HG03469 (cell line): ENCODE results near the gene EPN3.

Experiments
- ATAC-seq: cut with Tn5 transposase; IDR thresholded peaks from one replicate; pipeline ENCODE4 v1.9.1; 2021; ENCODE audit warnings: mild to moderate bottlenecking, moderate library complexity, moderate number of reproducible peaks; ENCODE audit not compliant: unreplicated experiment

The EPN3 gene

DNA sequence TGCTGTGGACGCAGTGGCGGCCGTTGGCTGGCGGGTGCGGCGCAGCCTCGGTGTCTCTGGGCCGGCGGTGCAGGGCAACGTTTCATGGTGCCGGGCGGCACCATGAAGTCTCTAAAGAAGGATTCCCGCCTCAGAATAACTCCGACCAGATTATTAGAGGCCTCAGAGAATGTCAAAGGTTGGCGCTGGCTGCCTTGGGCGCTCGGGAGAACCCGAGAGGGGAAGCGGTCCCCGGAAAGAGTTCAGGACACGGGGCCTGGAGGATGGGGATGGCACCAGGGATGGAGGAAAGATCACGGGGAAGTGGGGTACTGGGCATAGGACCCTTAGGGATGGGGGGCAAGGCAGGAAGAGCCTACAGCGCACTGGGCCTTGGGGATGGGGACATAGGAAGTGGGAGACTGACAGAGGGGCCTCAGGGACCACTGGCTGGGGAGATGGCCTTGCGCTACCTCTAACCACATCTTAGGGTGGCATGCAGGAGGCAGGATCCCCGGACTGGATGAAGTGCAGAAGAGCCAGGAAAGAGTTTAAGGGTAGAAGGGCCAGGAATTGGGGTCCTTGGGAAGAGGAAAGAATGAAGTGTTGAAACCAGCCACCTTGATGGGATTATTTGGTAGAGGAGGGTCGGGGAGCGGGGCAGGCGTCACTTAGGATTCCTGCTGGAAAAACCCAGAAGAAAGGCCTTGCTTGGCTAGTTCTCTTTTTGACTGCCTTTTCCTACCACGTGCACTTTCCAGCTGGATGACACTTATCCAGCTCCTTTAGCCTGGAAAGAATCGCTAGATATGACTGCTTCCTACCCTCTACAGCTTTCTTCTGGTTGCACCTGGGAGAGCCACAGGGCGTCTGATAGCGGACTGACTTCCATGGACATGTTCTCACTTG, 23.7 kb upstream of the EPN3 start:
- ATAC-seq: no peak

DNA sequence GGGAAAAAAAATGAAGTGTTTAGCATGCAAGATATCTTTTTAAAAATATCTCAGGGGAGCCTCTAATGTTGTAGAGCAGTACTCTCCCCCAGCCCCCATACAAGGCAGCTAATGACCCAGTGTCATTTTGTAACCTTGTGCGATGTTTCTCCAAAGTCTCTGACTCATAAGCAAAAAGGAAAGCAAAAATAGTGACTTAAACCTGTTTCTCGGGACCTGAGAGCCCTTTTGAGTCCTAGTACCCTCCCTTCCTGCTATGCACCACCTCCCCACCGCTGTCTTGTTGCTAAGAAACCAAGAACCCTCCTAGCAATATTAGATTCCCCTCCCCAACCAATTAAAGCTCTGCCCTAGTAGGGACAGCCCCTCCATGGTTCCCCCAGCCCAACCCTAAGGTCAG, 21.5 kb upstream of the EPN3 start:
- peak; percentile 64 for ATAC-seq

DNA sequence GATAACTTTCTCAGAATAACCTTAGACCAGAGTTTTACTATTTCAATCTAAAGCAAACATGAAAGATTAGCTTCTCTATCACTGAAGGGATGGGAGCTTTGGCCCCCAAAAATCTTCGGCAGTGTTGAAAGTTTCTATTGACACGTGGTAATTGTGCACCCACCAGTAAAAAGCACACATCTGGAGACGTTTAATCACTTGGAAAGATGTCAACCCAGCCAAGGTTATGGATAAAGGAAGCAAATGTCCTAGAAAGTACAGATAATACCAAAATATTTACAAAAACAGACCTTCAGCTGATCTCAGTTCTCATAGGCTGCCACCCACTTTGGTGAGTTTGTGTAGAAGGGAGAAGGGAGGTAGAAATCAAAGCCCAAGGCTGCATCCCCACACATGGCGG, 19.0 kb upstream of the EPN3 start:
- no peak for ATAC-seq

DNA sequence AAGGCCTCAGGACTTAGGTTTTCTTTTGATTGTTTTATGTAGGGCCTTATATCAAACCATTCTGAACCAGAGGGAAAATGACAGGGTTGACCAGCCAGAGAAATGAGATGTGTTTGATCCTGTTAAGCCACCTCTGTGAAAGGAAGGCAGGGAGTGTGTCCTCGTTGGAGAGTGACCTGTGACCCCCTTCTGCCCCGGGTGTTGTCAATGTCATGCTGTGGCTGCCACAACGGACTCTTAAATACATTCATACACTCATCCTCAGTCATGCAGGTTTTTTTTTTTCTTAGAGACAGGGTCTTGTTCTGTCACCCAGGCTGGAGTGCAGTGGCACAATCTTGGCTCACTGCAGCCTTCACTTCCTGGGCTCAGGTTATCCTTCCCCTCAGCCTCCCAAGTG, 18.1 kb upstream of the EPN3 start:
- ATAC-seq: no peak

DNA sequence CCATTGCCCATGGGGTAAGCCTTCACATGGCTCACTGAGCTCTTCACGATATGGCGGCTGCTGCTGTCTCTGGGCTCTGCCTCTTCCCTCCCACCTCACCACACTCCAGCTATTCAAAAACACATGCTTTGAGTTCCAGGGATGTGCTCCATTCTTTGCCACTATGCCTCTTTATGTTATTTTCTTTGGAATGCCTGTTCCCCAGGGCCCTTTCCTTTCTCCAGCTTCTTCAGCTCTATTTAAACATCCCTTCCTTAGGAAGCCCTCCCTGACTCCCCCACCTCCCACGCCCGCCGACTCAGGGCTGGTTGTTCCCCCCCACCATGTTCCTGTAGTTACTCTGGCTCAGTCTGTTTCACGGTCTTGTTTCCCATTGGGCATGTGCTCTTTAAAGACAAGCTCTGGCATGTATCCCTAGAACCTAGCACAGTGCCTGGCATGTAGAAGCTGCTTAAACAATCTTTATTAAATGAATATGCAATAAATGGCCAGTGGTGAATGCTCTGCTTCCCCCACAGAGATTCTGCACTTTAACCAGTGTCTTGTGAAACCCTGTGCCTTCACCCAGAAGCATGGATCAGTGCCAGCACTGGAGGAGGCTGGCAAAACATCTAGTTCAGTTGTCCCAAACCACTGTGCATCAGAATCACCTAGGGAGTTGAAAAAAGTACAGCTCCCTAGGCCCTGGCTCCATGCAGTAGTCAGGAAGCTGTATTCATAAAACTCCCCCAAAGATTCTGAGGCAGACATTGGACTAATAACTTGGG, 17.4 kb upstream of the EPN3 start:
- ATAC-seq: no peak

DNA sequence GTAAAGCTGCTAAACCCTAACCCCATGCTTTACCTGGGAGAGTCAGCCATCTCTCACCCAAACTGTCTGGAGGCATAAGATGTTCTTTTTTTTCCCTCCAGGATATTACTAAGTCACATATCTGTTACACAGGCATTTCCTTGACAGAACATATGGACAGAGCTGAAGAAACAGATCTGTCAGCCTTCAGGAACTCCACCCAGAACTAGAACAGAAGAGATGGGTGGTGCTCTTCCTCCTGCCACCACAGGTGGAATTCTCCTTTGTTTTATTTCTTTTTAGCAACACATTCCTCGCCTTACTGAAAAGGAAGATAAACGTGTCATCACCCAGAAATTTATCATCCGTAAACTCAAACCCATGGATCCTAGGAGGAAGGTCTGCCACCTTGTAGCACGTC, 15.5 kb upstream of the EPN3 start:
- ATAC-seq: no peak

DNA sequence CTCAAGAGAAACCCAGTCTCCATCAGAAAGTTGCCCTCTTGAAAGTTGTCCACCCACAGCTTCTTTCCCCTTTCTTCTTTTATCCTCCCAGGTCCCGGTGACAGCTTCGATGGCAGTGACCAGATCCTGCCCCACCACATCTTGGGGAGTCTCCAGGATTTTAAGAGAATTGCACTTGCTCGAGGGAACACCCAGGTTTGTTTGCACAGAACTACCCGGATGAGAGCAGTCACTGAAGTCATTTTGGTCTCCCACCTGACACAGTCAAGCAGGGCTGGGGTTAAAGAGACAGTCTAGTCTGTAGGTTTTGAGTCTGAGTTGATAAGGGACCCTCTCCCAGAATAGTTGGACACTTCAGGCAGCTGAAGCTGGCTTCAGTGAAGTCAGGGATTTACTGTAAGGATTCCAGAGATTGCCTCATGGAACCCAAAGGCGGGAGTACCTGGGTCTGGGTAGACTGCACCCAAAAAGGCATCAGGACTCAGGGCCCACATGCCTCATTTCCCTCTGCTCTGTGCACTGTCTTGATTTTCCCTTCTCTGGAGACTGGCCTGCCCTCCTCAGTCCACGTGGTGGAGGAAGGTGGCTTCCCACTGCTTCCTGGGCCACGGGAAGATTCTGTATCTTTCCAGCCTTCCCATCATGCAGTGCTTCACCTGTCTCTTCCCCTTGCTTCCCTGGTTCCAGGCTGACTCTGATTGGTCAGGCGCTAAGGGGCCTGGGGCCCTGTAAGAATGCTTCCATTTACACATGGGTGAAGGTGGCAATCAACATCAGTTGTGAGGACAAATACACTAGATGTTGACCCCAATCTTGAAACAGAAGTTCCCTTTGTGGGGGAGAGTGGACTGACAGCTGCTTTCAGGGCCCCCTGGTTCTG, 14.8 kb upstream of the EPN3 start:
- ATAC-seq: no peak

DNA sequence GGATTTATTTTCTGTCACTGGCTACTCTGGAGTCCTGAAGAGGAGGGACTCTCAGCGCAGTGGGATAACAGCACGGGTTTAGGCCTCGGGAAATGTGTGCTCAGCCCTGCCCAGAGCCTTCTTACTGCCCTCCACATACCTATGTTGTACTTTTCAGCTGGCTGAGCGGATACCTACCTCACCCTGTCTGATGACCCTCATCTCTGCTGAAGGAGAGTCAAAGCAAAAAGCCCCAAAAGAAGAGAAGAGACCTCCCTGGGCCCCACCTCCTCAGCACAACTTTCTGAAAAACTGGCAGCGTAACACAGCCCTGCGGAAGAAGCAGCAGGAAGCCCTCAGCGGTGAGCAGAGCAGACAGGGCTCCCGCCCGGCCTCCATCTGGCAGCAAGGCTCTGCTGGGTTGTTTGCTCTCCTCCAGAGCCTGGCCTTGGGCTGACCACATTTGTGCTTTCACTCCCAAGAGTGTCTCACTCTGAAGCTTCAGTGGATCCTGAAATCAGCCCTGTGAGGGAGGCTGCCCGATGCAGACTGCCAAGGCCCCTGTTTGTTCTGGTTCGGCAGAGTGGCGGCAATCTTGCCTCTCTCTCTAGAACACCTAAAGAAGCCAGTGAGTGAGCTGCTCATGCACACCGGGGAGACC, 14.0 kb upstream of the EPN3 start:
- ATAC-seq: no peak

DNA sequence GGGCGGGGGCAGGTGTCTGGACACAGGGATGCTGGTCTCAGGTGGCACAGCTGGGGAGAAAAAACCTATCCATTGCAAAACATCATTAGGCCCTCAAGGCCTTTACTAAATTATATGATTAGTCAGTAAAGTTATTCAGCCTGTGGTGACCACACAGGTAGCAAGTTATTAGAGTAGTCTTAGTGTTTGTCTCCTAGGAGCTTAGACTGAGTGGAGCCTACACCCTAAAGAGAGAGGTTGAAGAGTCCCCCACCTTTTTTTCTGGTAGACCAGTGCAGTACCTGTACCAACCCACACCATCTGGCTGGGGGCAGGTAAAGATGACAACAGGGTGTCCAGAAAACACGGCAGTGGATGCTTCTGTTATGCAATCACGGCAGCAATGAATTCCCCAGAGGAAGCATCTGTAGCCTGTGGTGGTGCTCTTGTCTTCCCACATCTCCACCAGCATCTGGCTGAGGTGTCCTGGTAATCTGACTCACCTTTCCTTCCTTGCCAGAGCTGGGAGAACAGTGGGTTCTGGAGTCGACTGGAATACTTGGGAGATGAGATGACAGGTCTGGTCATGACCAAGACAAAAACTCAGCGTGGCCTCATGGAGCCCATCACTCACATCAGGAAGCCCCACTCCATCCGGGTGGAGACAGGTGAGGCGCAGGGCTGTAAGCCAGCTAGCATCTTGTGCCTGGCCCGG, 13.2 kb upstream of the EPN3 start:
- no peak for ATAC-seq

DNA sequence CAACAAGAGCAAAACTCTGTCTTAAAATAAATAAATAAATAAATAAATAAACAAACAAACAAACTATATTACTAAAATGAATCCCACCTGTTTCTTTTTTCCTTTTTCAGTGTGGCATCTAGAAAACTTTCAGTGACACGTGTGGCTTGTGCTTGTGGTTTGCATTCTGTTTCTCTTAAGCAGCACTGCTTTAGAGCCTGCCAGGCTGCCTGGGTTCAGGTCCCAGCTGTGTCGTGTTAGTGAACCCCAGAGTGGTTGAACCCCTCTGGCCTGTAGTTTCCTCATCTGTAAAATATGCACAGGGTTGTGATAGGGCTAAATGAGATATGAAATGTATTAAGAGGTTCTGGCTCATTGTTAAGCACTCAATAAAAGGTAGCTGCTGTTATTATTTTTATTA, 12.1 kb upstream of the EPN3 start:
- no peak for ATAC-seq

DNA sequence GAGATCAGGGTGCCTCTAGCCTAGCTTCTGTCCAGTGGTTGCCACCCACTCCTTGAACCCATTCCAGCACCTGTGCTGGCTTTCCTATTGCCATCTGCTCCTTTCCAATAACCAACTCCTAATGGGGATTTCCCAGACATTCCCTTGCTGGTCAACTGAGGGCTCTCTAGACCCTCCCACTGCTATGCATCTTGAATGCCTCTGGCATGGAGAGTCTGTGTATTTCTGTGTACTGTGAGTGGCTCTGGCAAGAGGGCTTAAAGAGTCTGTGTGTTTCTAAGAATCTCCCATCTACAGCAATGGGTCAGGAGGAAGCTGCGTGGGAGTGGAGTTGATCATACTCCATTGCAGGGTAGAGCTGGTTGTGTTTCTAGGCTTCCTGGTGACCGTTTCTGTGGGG, 11.0 kb upstream of the EPN3 start:
- ATAC-seq: no peak

DNA sequence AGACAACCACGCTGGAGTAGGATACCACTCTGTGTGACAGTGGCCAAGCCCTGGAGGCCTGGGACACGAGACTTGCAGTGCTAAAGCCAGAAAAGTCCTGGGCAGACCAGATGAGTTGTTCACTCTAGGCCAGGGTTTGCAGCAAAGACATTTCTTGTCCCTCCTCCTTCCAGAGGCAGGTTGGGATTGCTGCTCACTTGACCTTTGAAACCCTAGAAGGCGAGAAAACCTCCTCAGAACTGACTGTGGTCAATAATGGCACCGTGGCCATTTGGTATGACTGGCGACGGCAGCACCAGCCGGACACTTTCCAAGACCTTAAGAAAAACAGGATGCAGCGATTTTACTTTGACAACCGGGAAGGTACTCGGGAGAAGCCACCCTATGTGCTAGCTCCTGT, 9.8 kb upstream of the EPN3 start:
- no peak for ATAC-seq

DNA sequence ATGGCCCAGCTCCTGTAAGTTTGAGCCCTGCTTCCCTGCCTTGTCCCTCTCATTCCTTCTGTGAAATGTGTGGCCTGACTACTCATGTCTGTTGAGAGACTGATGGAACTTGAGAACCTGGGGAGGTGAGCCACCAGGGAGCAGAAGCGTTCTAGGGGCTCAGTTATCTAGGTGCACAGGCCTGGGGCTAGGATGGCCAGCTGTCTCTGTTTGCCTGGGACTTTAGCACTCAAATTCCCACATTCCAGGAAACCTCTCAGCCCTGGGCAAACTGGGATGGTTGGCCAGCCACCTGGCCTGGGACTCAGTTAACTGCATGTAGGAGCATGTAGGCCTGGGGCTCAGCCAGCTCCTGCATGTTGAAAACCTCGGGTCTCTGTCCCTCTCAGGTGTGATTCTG, 9.3 kb upstream of the EPN3 start:
- no peak for ATAC-seq

DNA sequence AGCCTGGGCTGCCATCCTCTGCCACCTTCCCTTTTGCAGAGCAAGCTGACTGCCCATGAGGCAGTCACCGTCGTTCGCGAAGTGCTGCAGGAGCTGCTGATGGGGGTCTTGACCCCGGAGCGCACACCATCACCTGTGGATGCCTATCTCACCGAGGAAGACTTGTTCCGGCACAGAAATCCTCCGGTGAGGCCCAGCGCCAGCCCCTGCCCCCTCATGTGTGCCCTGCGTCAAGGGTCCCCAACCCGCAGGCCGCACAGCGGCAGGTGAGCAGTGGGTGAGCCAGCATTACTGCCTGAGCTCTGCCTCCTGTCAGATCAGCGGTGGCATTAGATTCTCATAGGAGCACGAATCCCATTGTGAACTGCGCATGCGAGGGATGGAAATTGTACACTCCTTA, 7.7 kb upstream of the EPN3 start:
- ATAC-seq: no peak

DNA sequence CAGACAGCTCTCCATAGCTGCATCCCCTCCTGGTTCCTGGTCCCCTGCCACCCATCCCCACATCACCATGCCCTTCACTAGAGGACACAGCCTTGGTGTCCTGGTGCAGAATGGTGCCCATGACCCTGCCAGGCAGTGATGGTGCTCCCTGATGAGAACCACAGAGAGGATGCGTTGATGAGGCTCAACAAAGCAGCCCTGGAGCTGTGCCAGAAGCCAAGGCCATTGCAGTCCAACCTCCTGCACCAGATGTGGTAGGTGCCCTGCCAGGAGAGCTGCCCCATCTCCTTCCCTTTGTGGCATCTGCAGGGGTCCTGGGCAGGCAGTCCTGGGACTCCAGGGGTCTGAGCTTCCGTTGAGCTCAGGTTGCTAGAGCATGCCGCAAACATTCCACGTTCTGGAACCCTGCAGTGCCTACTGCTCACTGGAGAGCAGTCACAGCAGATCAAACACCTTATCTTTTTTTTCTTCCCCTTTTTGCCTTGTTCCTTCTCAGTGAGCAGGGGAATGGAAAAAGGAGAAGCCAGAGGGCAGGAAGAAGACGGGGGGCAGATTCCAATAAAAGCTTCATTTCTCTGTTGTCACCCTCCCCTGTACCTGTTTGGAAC, 5.3 kb upstream of the EPN3 start:
- ATAC-seq: no peak

DNA sequence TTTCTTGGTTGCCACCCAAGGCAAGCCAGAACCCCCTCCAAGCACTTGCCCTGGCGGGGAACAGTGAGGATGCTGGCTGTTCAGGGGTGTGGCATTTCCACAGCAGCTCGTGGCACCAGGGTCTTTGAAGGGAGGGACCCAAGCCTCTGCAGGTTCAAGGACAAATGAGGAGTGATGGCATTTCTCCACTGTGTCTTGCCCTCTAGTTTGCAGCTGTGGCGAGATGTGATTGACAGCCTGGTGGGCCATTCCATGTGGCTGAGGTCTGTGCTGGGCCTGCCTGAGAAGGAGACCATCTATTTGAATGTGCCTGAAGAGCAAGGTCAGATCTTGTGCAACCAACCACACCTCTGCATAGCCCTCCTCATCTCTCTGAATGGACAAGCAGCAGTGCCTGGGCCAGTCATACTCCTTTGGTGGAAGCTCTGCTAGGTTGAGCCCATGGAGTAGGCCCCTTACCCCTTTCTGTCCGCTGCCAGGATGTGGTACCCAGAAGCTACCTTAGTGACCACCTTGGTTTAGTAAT, 4.5 kb upstream of the EPN3 start:
- no peak for ATAC-seq

DNA sequence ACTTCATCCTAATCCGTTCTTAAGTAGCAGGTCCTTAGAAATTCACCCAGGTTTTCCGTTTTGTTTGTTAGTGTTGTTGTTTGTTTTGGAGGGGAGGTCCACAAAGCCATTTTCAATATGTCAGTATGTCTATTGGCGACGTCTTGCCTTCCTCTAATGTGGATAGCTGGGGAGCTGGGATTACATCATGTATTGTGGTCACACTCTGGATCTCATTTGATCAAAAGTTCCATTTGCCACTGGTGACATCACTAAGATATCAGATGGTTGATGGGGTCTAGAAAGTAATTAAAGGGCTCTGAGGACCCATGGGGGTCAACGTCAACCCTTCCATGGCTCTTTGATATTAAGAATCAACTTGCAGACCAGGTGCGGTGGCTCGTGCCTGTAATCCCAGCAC, 2.7 kb upstream of the EPN3 start:
- no peak for ATAC-seq

DNA sequence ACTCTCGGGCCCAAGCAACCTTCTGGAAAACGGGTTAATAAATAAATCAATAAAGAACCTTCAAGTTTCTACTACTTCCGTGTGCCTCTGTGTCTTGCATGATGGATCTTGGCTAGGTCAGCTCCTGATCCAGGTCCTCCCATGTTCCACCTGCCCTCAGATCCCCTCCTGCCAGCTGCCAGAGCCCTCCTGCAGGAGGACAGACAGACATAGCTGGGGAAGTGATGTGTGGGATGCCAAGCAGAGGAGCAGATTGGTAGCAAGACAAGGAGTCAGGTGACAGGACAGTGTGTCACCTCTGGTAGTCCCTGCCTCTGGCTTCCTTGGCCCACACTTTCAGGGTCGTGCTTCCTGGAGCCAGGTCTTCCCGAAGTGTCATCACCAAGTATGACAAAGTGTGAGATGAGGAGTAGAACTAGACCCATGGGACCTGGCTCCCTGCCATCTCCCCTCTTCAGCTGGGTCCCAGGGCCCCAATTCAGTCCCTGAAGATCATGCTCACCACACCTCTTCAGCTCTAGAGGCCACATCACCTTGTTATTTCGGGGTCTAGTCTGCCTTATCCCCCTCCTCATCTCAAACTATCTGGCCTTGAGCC, 1.0 kb upstream of the EPN3 start:
- no peak for ATAC-seq

DNA sequence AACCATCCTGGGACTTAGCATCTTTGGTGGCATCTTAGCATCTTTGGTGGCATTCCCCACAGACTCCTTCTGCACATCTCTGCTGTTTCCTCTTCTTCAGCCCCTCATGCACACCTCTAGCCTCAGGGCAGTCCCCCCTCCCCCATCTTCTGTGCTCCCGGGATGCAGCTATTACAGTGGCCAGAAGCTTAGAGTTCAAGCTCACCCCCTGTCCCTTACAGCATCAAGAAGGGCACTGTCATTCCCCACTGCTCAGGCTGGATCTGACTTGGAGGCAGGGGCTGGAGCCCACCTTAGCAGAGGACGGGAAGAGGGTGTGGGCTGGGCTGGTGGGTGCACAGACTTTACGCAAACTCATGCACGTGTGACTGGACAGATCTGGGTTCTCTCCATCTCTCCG, 650 bp downstream of the EPN3 start:
- ATAC-seq: no peak
